HFF-Myc (cell line): ENCODE measurements around the gene DAO.

ENCODE experiments used
- DNase-seq: peaks from one replicate; pipeline ENCODE4 v3.0.0-alpha.2; 2011; ENCODE audit warnings: low read depth; ENCODE audit errors: extremely low read depth
- H3K4me3 ChIP-seq: replicated peaks from 2 replicates; pipeline ENCODE4 v1.5.1; 2011; ENCODE audit warnings: low read depth, mild to moderate bottlenecking, control low read depth, low read length
- TF ChIP-seq, protein P1 (sequence below): IDR thresholded peaks from 2 replicates; pipeline ENCODE4 v1.5.1; 2012; ENCODE audit warnings: mild to moderate bottlenecking, low read depth, low read length, control low read depth; ENCODE audit errors: missing control alignments

DAO gene

GRCh38 chr12:108918206-108918605 is 38.3 kb downstream of the DAO start:
- H3K4me3 ChIP-seq = no peak overlapping the region
- DNase-seq = no peak
- TF ChIP-seq, protein P1, sequence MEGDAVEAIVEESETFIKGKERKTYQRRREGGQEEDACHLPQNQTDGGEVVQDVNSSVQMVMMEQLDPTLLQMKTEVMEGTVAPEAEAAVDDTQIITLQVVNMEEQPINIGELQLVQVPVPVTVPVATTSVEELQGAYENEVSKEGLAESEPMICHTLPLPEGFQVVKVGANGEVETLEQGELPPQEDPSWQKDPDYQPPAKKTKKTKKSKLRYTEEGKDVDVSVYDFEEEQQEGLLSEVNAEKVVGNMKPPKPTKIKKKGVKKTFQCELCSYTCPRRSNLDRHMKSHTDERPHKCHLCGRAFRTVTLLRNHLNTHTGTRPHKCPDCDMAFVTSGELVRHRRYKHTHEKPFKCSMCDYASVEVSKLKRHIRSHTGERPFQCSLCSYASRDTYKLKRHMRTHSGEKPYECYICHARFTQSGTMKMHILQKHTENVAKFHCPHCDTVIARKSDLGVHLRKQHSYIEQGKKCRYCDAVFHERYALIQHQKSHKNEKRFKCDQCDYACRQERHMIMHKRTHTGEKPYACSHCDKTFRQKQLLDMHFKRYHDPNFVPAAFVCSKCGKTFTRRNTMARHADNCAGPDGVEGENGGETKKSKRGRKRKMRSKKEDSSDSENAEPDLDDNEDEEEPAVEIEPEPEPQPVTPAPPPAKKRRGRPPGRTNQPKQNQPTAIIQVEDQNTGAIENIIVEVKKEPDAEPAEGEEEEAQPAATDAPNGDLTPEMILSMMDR = no peak

- DNase-seq = no peak
- TF ChIP-seq, protein P1 = no peak
- no peak overlapping the region for H3K4me3 ChIP-seq
These were observed 39.2 kb downstream of the DAO start for GRCh38 chr12:108918960-108919642.

GRCh38 chr12:108921946-108922345 is 42.1 kb downstream of the DAO start:
- no peak overlapping the region for H3K4me3 ChIP-seq
- TF ChIP-seq, protein P1 = no peak
- DNase-seq = no peak

DNA sequence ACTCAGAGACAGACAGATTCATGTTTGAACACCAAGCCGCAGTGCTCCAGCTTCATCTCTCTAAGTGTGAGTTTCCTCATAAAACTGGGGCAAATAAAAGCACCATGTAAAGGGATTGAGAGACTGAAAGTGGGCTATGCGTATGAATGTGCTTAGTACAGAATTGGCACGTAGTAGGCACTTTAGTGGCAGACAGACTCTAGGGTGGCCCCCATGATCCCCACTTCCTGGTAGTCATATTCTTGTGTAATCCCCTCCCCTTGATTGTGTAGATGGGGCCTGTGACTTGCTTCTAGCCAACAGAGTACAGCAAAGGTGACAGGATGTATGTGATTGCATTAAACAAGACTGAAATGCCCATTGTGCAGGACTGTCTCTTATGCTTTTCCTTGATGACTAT is 43.0 kb downstream of the DAO start:
- no peak for DNase-seq
- TF ChIP-seq, protein P1 = no peak
- H3K4me3 ChIP-seq = no peak overlapping the region

DNA sequence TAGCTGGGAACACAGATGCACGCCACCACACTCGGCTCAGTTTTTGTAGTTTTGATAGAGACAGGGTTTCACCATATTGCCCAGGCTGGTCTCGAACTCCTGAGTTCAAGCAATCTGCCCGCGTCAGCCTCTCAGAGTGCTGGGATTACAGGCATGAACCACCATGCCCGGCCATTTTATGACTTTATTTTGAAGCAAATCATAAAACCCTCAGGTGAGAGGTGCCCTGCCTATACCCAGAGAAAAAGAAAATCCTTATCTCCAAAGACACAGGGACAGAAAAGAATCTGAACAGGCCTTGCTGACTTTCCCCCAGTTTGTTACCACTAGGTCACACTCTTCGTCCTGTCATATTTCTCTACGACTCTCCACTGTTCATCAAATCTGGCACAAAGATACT is 48.8 kb downstream of the DAO start:
- TF ChIP-seq, protein P1 = no peak
- no peak overlapping the region for H3K4me3 ChIP-seq
- DNase-seq = no peak

- no peak overlapping the region for H3K4me3 ChIP-seq
- TF ChIP-seq, protein P1 = no peak
These were observed 50.3 kb downstream of the DAO start for GRCh38 chr12:108930155-108930554.

DNA sequence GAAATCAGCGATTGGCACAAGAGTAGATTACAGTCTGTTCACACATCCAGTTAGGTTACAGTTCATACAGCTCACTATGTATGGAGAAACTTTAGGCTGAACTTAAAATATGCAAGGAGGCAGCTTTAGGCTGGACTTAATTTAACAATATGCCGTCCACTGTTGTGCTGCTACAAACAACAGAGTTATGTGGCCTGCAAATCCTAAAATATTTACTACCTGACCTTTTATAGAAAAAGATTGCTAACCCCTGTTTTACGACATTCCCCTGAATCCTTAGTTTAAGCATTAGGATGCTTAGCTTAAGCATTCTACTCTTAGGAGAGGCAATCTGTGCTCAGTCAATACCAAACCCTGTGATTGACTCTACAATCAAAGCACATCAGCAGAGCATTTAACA is 50.9 kb downstream of the DAO start:
- no peak for DNase-seq
- TF ChIP-seq, protein P1 = no peak
- no peak overlapping the region for H3K4me3 ChIP-seq

More at GRCh38 chr12:108930155-108930554, 50.3 kb downstream of the DAO start:
- DNase-seq = no peak
